ENCODE data around the gene ADCY9.

ADCY9 gene

DNA sequence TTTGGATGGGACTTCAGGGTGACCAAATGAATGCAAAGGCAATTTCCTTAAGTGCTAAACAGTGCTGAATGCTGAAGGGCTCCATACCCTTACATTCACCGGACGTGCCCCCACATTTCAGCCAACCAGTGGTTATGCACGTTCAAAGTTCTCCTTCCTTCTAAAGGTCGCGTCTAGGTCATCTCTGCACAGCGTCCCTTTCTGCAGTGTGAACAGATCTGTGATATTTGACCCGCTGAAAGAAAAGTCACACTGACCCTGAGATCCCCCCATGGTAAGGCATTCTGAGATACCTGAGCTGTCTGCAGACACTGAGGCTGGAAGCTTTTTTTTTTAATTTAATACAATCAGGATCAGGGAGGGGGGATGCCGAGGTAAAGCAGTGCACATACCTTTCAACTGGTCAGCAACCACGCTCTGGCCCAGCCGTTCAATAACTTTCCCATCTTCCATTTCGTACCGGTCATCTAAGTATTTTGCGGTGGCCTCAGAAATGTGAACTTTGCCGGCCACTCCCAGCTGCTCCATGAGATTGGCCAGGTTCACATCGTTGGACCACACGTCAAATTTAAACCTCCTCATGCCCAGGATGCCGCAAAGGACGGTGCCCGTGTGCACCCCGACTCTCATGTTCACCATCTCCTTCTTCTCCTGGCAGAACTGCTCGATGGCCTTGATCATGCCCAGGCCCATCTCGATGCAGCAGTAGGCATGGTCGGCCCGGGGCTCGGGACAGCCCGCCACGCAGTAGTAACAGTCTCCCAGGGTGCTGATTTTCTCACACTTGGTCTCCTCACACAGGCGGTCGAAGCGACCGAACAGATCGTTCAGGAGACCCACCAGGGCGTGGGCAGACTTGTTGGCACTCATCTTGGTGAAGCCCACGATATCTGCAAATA is 2.6 kb downstream of the ADCY9 start:
- no peak for TF ChIP-seq CTCF (IDR thresholded peaks at IDR 0.05; ENCODE audit: low read length, missing control alignments)
- no peak for DNase-seq (ENCODE audit: low read depth)
- peak overlapping the region; percentile 53 for H3K4me3 ChIP-seq (replicated peaks; ENCODE audit: low read depth, low read length)

GRCh38 chr16:4111748-4112696 is 4.2 kb downstream of the ADCY9 start:
- H3K4me3 ChIP-seq (replicated peaks; ENCODE audit: low read depth, low read length), result peak overlapping the region; percentile 53
- peak; percentile 34 for DNase-seq (ENCODE audit: low read depth)
- no peak for TF ChIP-seq CTCF (IDR thresholded peaks at IDR 0.05; ENCODE audit: low read length, missing control alignments)

DNA sequence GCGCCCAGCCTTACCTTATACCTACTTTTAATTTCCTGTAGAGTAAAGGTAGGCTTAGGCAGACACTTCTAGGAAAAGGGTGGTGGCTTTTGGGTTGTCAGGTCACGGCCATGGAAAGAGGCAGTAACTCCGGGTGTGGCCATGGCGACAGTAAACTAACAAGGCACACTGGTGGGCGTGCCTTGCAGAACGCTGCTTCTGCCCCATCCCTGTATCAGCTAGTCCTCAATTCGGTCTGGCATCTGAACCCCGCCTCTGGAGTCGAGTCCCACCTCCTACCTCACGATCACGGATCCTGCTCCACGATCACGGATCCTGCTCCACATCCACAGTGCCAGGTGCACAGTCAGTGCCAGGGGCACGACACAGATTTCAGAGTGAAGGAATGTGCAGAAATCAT is 5.6 kb downstream of the ADCY9 start:
- no peak for TF ChIP-seq CTCF (IDR thresholded peaks at IDR 0.05; ENCODE audit: low read length, missing control alignments)
- DNase-seq (ENCODE audit: low read depth), result no peak
- H3K4me3 ChIP-seq (replicated peaks; ENCODE audit: low read depth, low read length), result no peak overlapping the region

- H3K4me3 ChIP-seq (replicated peaks; ENCODE audit: low read depth, low read length), result no peak overlapping the region
- no peak for DNase-seq (ENCODE audit: low read depth)
- no peak for TF ChIP-seq CTCF (IDR thresholded peaks at IDR 0.05; ENCODE audit: low read length, missing control alignments)
These were observed 6.2 kb downstream of the ADCY9 start for GRCh38 chr16:4110065-4110464.

DNA sequence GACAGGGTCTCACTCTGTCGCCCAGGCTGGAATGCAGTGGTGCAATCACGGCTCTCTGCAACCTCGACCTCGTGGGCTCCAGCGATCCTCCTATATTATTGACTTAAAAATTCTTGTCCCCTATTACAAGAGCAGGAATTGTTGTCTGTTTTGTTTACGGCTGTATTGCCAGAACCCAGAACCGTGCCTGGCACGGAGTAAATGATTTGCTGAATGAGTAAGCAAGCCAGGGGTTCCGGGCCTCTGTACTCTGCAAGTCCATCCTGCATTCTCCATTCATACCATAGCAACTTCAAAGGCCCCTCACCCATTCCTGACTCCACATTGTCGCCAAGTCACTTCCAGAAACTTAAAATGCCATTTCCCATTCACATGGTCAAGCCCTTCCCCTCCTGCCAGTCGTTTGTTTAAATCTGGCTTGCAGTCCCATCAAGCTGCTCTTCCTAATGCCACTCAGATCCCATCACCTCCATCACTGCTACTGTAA is 6.9 kb downstream of the ADCY9 start:
- no peak overlapping the region for H3K4me3 ChIP-seq (replicated peaks; ENCODE audit: low read depth, low read length)
- TF ChIP-seq CTCF (IDR thresholded peaks at IDR 0.05; ENCODE audit: low read length, missing control alignments), result no peak

GRCh38 chr16:4106516-4106915 is 9.7 kb downstream of the ADCY9 start:
- TF ChIP-seq CTCF (IDR thresholded peaks at IDR 0.05; ENCODE audit: low read length, missing control alignments), result no peak
- no peak overlapping the region for H3K4me3 ChIP-seq (replicated peaks; ENCODE audit: low read depth, low read length)
- no peak for DNase-seq (ENCODE audit: low read depth)

More for the DNA sequence above, 6.9 kb downstream of the ADCY9 start:
- DNase-seq (ENCODE audit: low read depth), result no peak

Measured in fibroblast of pulmonary artery (primary cell).